Mesothelial cell of epicardium (in vitro differentiated cells): Measurements from ENCODE around the gene CHAD. TPM values are rescaled to one million over a fixed set of nuclear protein-coding genes. Genes with fewer than 3 reads are reported as not detected.

ENCODE experiments used
- total RNA-seq: library from RNA; stranded (reverse); gene quantifications from 3 replicates; pipeline ENCODE4 v1.2.1, GENCODE V29; 2021

Gene CHAD
- total RNA-seq, 1 donor from 2014 or later: not detected

Other genes with a start within 250 kb of the CHAD start
- 2.7 to 3.9 TPM (median 3.6 TPM) in 3 replicates for gene TMEM92, start 194.4 kb downstream of the CHAD start, total RNA-seq
- 32.3 to 35.3 TPM (median 33.3 TPM) in 3 replicates for gene XYLT2, start 122.8 kb downstream of the CHAD start, total RNA-seq
- 55.0 to 57.5 TPM (median 56.0 TPM) in 3 replicates for gene MRPL27, start 95.7 kb downstream of the CHAD start, total RNA-seq
- gene EME1, start 95.7 kb downstream of the CHAD start, total RNA-seq: 7.8 to 11.6 TPM (median 10.3 TPM) in 3 replicates
- 60.7 to 65.1 TPM (median 63.5 TPM) in 3 replicates for gene LRRC59, start 71.4 kb downstream of the CHAD start, total RNA-seq
- 107 to 113 TPM (median 112 TPM) in 3 replicates for gene ACSF2, start 42.7 kb downstream of the CHAD start, total RNA-seq
- 40.1 to 40.8 TPM (median 40.7 TPM) in 3 replicates for gene RSAD1, start 10.0 kb upstream of the CHAD start, total RNA-seq
- 5.1 to 6.5 TPM (median 6.1 TPM) in 3 replicates for gene MYCBPAP, start 39.6 kb upstream of the CHAD start, total RNA-seq
- gene EPN3, start 63.9 kb upstream of the CHAD start, total RNA-seq: 14.2 to 15.1 TPM (median 14.7 TPM) in 3 replicates
- 71.3 to 71.7 TPM (median 71.4 TPM) in 3 replicates for gene SPATA20, start 78.3 kb upstream of the CHAD start, total RNA-seq
- 26.1 to 29.0 TPM (median 26.9 TPM) in 3 replicates for gene CACNA1G, start 91.8 kb upstream of the CHAD start, total RNA-seq
- gene ABCC3, start 166.0 kb upstream of the CHAD start, total RNA-seq: 0.44 to 1.2 TPM (median 0.93 TPM) in 3 replicates
- gene ANKRD40, start 239.0 kb upstream of the CHAD start, total RNA-seq: 35.9 to 38.8 TPM (median 37.6 TPM) in 3 replicates